Astrocyte of the spinal cord (primary cell): Measurements from ENCODE around the gene MCAT.

Experiments
- DNase-seq: peaks from one replicate; pipeline ENCODE4 v3.0.0; 2011; ENCODE audit warnings: low read depth, low spot score
- H3K4me3 ChIP-seq: 2 replicates; pipeline ENCODE4 v1.5.1; 2011; ENCODE audit warnings: low read depth, mild to moderate bottlenecking, low read length, moderate library complexity
- in situ Hi-C: cut with HindIII; loops from 2 replicates; pipeline ENCODE4 v1.10.0; 2017; ENCODE audit warnings: low sequenced_read_pairs
- TF ChIP-seq, protein P1 (sequence below): IDR thresholded peaks from 2 replicates; pipeline ENCODE4 v1.5.1; 2012; ENCODE audit warnings: low read depth, mild to moderate bottlenecking, low read length, inconsistent platforms

MCAT gene

DNA sequence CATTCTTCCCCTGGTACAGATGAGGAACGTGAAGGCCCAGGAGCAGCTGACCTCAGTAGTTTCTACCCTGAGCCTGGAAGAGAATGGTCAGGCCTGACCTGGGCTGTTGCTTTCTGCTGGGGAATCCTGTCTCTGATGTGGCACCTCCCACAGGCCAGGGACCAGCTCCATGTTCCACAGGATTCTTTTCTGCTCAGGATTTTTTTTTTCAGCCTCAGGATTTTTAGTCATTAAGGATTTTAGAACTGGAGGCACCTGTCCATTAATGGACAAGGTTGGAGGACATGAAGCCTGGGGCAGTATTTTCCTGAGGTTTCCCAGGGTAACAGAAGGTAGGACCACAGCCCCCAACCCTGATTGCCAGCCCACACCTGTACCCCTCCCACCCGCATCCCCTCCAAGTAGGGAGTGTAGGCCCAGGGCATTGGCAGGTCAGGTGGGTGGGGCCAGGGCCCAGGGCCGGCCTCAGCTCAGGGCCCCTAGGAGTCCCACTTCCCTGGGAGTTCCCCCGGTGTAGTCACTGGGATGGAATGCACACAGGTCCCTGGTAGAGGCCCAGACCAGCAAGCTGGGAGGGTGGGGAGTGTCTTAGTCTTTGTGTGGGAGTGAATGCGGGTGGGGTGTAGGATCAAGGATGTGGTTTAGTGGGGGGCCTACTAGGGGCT is 16.6 kb downstream of the MCAT start:
- DNase-seq: peak; percentile 64
- TF ChIP-seq, protein P1, sequence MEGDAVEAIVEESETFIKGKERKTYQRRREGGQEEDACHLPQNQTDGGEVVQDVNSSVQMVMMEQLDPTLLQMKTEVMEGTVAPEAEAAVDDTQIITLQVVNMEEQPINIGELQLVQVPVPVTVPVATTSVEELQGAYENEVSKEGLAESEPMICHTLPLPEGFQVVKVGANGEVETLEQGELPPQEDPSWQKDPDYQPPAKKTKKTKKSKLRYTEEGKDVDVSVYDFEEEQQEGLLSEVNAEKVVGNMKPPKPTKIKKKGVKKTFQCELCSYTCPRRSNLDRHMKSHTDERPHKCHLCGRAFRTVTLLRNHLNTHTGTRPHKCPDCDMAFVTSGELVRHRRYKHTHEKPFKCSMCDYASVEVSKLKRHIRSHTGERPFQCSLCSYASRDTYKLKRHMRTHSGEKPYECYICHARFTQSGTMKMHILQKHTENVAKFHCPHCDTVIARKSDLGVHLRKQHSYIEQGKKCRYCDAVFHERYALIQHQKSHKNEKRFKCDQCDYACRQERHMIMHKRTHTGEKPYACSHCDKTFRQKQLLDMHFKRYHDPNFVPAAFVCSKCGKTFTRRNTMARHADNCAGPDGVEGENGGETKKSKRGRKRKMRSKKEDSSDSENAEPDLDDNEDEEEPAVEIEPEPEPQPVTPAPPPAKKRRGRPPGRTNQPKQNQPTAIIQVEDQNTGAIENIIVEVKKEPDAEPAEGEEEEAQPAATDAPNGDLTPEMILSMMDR: no peak
- H3K4me3 ChIP-seq: no peak overlapping the region
- in situ Hi-C loops: no loop called here

- no peak overlapping the region for H3K4me3 ChIP-seq
- DNase-seq: no peak
- in situ Hi-C loops: no loop called here
- TF ChIP-seq, protein P1: no peak
Observed at GRCh38 chr22:43118953-43119458, 24.2 kb downstream of the MCAT start.

DNA sequence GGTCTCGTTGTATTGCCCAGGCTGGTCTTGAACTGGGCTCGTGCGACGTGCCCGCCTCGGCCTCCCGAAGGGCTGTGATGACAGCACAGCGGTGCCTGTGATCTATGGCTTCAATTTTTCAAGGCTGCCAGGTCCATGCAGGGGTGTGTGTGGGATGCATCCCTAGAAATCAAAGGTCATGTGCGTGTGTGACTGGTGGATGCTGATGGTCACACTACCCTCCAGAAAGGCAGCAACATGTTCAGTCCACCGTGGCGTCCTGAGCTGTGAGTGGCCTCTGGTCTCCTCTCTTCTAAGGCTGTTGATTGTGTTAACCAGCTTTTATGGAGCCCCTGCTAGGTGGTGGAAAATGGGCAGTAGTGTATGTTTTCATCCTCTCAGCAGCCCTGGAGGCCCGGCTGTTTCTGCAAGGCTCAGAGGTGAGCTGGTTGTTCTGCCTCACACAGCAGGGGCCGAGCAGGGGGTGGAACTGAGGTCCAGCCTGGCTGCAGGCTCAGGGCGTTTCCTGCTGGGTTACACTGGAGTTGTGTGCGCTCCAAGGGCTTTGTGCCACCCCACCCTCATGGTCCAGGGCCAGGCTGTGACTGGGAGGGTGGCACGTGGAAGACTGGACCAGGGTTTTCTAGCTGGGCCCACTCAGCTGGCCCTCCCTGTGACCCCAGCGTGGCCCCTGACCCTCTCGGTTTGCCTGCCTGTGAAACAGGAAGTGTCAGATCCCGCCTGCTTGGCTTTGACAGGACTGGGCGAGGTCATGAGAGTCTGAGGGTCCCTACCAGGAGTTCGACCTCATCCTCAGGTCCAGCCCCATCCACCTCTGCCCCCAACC is 25.0 kb downstream of the MCAT start:
- no peak for DNase-seq
- H3K4me3 ChIP-seq: no peak overlapping the region
- TF ChIP-seq, protein P1: no peak
- in situ Hi-C loops: no loop called here

GRCh38 chr22:43116932-43117331 is 26.3 kb downstream of the MCAT start:
- TF ChIP-seq, protein P1: no peak
- no peak overlapping the region for H3K4me3 ChIP-seq
- in situ Hi-C loops: no loop called here
- no peak for DNase-seq

DNA sequence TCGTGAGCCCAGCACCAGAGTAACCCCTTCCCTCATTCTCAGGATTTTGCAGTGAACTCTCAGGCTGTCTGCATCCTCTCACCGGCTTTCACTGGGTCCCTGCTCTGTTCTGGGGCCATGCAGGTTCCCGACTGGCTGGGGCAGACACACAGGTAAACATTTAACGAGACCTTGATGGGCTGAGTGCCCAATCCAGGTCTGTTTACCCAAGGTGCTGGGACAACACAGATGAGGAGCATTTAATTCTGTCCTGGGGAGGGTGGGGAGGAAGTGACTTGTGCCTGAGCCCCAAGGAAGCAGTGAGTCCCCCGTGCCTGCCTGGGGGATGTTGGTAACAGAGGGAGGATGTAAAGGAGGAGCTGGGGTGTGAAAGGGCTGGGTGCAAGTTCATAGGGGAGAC is 28.2 kb downstream of the MCAT start:
- no peak overlapping the region for H3K4me3 ChIP-seq
- TF ChIP-seq, protein P1: no peak
- in situ Hi-C loops: no loop called here
- no peak for DNase-seq

GRCh38 chr22:43113526-43114251 is 29.5 kb downstream of the MCAT start:
- TF ChIP-seq, protein P1: no peak
- H3K4me3 ChIP-seq: no peak overlapping the region
- in situ Hi-C loops: no loop called here
- DNase-seq: no peak
